ENCODE data around the gene OR11H6. TPM values are rescaled to one million over a fixed set of nuclear protein-coding genes. Genes with fewer than 3 reads are reported as not detected.

Gene OR11H6
- total and polyA plus RNA-seq, 9 of the 15 experiments (the other 6 are each of a cell fraction or from before 2014, with no cell fraction given), result not detected

DNA sequence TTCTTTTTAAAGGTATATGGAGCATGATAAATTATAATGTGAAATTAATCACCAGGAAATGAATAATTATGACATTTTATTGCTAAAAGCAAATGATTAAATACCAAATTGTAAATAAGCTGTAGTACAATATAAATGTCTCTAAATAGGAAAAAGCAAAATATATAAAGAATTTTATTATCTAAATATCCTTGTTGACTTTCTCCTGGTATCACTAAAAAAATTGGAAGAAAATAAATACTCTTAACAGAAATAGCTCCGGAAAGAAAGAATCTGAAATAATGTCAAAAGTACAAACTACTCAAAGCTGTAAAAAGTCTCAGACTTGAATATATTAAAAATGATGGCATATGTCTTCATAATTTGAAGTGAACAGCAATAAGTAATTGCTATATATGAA lies 5.2 kb downstream of the OR11H6 start, which contains the start of gene OR11H7:
Gene OR11H7, plus strand, starts transcription at position 301 of the 400 bp plus-strand sequence.
- peaks cover 0 to 3% of the 10 kb centered on the region in 2 experiments; a peak in 1 of 5 replicates for H3K4me1 ChIP-seq (replicated peaks in 1 of 2; ENCODE audit: control insufficient read depth in 2 of 2, insufficient read depth in 2 of 2, low read length in 2 of 2)
- H3K4me3 ChIP-seq, result no peak within 1 kb of the TSS
- no peaks in the 10 kb centered on the region for H3K79me2 ChIP-seq (ENCODE audit: control insufficient read depth, insufficient read depth, low read length)
- no peak within 1 kb of the TSS for H3K27ac ChIP-seq (ENCODE audit: extremely low read depth, low read depth, low read length)
- FAIRE-seq, result no peak
- no peak for DNase-seq (ENCODE audit: extremely low read depth in 1 of 4, low spot score in 3 of 4)
- H3K4me2 ChIP-seq (ENCODE audit: insufficient read depth, low read length), result no peak within 1 kb of the TSS
- no peaks in the 10 kb centered on the region for H4K20me1 ChIP-seq (replicated peaks; ENCODE audit: control insufficient read depth, insufficient read depth, low read length)
- H3K27me3 ChIP-seq (ENCODE audit: control insufficient read depth in 2 of 2, insufficient read depth in 2 of 2, low read length in 2 of 2), result no peaks in the 10 kb centered on the region
- H3K36me3 ChIP-seq (ENCODE audit: control insufficient read depth, insufficient read depth, low read length), result no peaks in the 10 kb centered on the region
- no peaks in the 10 kb centered on the region for H3K9me1 ChIP-seq (ENCODE audit: control insufficient read depth, insufficient read depth, low read length)
- BruUV-seq (replicated peaks), result no TSS peak
- 7% methylated on average over 1 of the region's 1 CpG for WGBS (ENCODE audit: insufficient coverage, low coverage, missing lambda C conversion rate)
- POLR2A ChIA-PET, result no interaction called here
- no peaks in the 10 kb centered on the region for H3K9me3 ChIP-seq (replicated peaks; ENCODE audit: control insufficient read depth, insufficient read depth, low read depth, low read length)
- H2AFZ ChIP-seq (ENCODE audit: low read depth, low read length), result no peak within 1 kb of the TSS
- intact Hi-C loops (cut with micrococcal nuclease), result no loop called here
- TF ChIP-seq WHSC1 (IDR thresholded peaks at IDR 0.05; ENCODE audit: low read length), result no peak
- no peak for TF ChIP-seq GATAD2A (IDR thresholded peaks at IDR 0.05)
- TF ChIP-seq TRIM24 (IDR thresholded peaks at IDR 0.05), result no peak
- TF ChIP-seq THRAP3 (IDR thresholded peaks at IDR 0.05; ENCODE audit: borderline replicate concordance), result no peak
- no peak for TF ChIP-seq NR4A1 (CRISPR knock-in tag; IDR thresholded peaks at IDR 0.05)
- TF ChIP-seq NR4A1 (tag; IDR thresholded peaks at IDR 0.05), result no peak
- no peak for TF ChIP-seq ZFP36 (IDR thresholded peaks at IDR 0.05; ENCODE audit: low read depth, low read length, partially characterized antibody)
- TF ChIP-seq RFX1 (IDR thresholded peaks at IDR 0.05), result no peak
- TF ChIP-seq SLC30A9 (CRISPR knock-in tag; IDR thresholded peaks at IDR 0.05), result no peak
- TF ChIP-seq ZNF561 (CRISPR knock-in tag; conservative IDR thresholded peaks at IDR 0.05), result no peak
- TF ChIP-seq ZNF354B (CRISPR knock-in tag; IDR thresholded peaks at IDR 0.05), result no peak
- no peak for TF ChIP-seq ZFP1 (CRISPR knock-in tag; IDR thresholded peaks at IDR 0.05)
- TF ChIP-seq L3MBTL2 (IDR thresholded peaks at IDR 0.05), result no peak
- TF ChIP-seq, protein P1, sequence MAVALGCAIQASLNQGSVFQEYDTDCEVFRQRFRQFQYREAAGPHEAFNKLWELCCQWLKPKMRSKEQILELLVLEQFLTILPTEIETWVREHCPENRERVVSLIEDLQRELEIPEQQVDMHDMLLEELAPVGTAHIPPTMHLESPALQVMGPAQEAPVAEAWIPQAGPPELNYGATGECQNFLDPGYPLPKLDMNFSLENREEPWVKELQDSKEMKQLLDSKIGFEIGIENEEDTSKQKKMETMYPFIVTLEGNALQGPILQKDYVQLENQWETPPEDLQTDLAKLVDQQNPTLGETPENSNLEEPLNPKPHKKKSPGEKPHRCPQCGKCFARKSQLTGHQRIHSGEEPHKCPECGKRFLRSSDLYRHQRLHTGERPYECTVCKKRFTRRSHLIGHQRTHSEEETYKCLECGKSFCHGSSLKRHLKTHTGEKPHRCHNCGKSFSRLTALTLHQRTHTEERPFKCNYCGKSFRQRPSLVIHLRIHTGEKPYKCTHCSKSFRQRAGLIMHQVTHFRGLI (CRISPR knock-in tag; IDR thresholded peaks at IDR 0.05), result no peak
- TF ChIP-seq, protein P2, sequence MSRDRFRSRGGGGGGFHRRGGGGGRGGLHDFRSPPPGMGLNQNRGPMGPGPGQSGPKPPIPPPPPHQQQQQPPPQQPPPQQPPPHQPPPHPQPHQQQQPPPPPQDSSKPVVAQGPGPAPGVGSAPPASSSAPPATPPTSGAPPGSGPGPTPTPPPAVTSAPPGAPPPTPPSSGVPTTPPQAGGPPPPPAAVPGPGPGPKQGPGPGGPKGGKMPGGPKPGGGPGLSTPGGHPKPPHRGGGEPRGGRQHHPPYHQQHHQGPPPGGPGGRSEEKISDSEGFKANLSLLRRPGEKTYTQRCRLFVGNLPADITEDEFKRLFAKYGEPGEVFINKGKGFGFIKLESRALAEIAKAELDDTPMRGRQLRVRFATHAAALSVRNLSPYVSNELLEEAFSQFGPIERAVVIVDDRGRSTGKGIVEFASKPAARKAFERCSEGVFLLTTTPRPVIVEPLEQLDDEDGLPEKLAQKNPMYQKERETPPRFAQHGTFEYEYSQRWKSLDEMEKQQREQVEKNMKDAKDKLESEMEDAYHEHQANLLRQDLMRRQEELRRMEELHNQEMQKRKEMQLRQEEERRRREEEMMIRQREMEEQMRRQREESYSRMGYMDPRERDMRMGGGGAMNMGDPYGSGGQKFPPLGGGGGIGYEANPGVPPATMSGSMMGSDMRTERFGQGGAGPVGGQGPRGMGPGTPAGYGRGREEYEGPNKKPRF (IDR thresholded peaks at IDR 0.05; ENCODE audit: low read depth, low read length), result no peak
- TF ChIP-seq DNMT1 (IDR thresholded peaks at IDR 0.05), result no peak
- no peak for TF ChIP-seq NFRKB (IDR thresholded peaks at IDR 0.05; ENCODE audit: low read depth)
- TF ChIP-seq, protein P3, sequence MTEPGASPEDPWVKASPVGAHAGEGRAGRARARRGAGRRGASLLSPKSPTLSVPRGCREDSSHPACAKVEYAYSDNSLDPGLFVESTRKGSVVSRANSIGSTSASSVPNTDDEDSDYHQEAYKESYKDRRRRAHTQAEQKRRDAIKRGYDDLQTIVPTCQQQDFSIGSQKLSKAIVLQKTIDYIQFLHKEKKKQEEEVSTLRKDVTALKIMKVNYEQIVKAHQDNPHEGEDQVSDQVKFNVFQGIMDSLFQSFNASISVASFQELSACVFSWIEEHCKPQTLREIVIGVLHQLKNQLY (CRISPR knock-in tag; conservative IDR thresholded peaks at IDR 0.05), result no peak
- no peak for TF ChIP-seq BRD4 (IDR thresholded peaks at IDR 0.05)
- TF ChIP-seq, protein P4, sequence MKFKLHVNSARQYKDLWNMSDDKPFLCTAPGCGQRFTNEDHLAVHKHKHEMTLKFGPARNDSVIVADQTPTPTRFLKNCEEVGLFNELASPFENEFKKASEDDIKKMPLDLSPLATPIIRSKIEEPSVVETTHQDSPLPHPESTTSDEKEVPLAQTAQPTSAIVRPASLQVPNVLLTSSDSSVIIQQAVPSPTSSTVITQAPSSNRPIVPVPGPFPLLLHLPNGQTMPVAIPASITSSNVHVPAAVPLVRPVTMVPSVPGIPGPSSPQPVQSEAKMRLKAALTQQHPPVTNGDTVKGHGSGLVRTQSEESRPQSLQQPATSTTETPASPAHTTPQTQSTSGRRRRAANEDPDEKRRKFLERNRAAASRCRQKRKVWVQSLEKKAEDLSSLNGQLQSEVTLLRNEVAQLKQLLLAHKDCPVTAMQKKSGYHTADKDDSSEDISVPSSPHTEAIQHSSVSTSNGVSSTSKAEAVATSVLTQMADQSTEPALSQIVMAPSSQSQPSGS (CRISPR knock-in tag; IDR thresholded peaks at IDR 0.05), result no peak
- no peak for ATAC-seq
- CTCF ChIA-PET (ENCODE audit: low intra/inter-chr PET ratio), result no interaction called here
- H3K9ac ChIP-seq (ENCODE audit: insufficient read depth in 1 of 2, low read depth in 2 of 2, low read length in 2 of 2), result no peak within 1 kb of the TSS
- in situ Hi-C loops (cut with MboI), result no loop called here
